ENCODE results near the gene DLGAP4. TPM values are rescaled to one million over a fixed set of nuclear protein-coding genes. Genes with fewer than 3 reads are reported as not detected.

Gene DLGAP4
- polyA plus RNA-seq, 1 donor (not counting 4 experiments of a cell fraction or from before 2014, with no cell fraction given) = 9.6 TPM

DNA sequence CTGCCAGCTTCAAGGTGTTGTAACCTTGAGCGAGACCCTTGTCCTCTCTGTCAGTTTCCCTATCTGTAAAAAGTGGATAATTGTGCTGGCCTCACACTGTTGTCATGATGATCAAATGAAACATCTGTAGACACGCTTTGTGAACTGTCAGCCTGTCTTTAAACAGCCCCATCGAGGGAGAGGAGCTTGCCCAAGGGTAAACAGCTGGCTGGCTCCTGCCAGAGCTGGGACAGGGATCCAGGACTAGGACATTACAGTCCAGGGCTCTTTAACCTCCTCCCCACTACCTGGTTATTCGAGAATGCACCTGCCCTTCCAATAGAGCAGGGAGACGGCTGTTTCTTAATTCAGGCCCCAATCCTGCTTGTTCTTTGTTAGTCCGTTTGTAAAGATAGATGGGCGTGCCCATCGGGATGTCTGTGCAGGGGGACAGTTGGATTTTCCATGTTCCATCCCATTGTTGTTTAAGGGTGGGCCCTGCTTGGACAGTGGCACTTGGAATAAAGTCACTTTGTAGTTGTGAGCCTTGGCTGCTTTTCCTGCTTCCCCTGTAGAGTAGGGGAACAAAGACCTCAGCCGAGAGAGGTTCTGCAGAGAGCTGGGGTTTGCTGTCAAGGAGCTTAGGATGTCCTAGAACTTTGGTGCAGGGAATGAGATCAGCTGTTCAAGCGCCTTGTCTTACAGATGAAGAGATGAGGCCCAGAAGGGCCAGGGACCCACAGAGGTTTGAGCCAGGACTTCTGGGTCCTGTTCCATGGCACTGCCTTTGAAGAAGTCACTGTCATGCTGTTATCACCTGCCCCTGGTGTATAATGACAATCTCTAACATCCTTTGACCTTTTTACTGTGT, 157.3 kb downstream of the DLGAP4 start:
- FAIRE-seq (no peak), DNase-seq (ENCODE audit: low read depth, low spot score) (no peak)
- dilution Hi-C loops (cut with MboI; ENCODE audit: extremely low pct_ligation_motif_present, low sequenced_read_pairs) = no loop called here
- Histone ChIP-seq H3K9me3 (ENCODE audit: control insufficient read depth, low read depth, low read length) (no peaks in the 10 kb centered on the region), H3K27me3 (ENCODE audit: control insufficient read depth, extremely low read depth, insufficient read depth, low read length) (no peaks in the 10 kb centered on the region), H2AFZ (ENCODE audit: control insufficient read depth, low read length) (no peak overlapping the region), H3K36me3 (ENCODE audit: control insufficient read depth in 2 of 2, extremely low read depth in 1 of 2, insufficient read depth in 2 of 2, low read length in 2 of 2) (peaks cover 0 to 8% of the 10 kb centered on the region in 2 experiments), H4K20me1 (ENCODE audit: control insufficient read depth, extremely low read depth, insufficient read depth, low read length) (peaks cover 19% of the 10 kb centered on the region), H3K9ac (ENCODE audit: control insufficient read depth, extremely low read depth, insufficient read depth, low read length) (peak overlapping the region; percentile 88), H3K79me2 (ENCODE audit: control insufficient read depth, insufficient read depth, low read length) (peaks cover 48% of the 10 kb centered on the region), H3K27ac (ENCODE audit: control insufficient read depth, insufficient read depth, low read length) (no peak overlapping the region), H3K4me2 (ENCODE audit: control insufficient read depth, extremely low read depth, insufficient read depth, low read depth, low read length) (peak overlapping the region; percentile 88), H3K9me1 (ENCODE audit: control insufficient read depth, extremely low read depth, insufficient read depth, low read length) (peaks cover 15% of the 10 kb centered on the region), H3K4me1 (ENCODE audit: control insufficient read depth, extremely low read depth, insufficient read depth, low read length) (peaks cover 60% of the 10 kb centered on the region), H3K4me3 (ENCODE audit: control insufficient read depth in 2 of 3, extremely low read depth in 1 of 3, insufficient read depth in 2 of 3, low read depth in 1 of 3, low read length in 3 of 3) (peak overlapping the region; percentile 77 to 83 (median 79))
- TF ChIP-seq, protein P1, sequence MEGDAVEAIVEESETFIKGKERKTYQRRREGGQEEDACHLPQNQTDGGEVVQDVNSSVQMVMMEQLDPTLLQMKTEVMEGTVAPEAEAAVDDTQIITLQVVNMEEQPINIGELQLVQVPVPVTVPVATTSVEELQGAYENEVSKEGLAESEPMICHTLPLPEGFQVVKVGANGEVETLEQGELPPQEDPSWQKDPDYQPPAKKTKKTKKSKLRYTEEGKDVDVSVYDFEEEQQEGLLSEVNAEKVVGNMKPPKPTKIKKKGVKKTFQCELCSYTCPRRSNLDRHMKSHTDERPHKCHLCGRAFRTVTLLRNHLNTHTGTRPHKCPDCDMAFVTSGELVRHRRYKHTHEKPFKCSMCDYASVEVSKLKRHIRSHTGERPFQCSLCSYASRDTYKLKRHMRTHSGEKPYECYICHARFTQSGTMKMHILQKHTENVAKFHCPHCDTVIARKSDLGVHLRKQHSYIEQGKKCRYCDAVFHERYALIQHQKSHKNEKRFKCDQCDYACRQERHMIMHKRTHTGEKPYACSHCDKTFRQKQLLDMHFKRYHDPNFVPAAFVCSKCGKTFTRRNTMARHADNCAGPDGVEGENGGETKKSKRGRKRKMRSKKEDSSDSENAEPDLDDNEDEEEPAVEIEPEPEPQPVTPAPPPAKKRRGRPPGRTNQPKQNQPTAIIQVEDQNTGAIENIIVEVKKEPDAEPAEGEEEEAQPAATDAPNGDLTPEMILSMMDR (optimal IDR thresholded peaks at IDR 0.05 in 1 of 3, IDR thresholded peaks at IDR 0.05 in 1 of 3, conservative IDR thresholded peaks at IDR 0.05 in 1 of 3; ENCODE audit: extremely low read depth in 1 of 3, insufficient read depth in 2 of 3, low read length in 3 of 3) = no peak
- no peak for TF ChIP-seq EZH2 (IDR thresholded peaks at IDR 0.05; ENCODE audit: low read length)

DNA sequence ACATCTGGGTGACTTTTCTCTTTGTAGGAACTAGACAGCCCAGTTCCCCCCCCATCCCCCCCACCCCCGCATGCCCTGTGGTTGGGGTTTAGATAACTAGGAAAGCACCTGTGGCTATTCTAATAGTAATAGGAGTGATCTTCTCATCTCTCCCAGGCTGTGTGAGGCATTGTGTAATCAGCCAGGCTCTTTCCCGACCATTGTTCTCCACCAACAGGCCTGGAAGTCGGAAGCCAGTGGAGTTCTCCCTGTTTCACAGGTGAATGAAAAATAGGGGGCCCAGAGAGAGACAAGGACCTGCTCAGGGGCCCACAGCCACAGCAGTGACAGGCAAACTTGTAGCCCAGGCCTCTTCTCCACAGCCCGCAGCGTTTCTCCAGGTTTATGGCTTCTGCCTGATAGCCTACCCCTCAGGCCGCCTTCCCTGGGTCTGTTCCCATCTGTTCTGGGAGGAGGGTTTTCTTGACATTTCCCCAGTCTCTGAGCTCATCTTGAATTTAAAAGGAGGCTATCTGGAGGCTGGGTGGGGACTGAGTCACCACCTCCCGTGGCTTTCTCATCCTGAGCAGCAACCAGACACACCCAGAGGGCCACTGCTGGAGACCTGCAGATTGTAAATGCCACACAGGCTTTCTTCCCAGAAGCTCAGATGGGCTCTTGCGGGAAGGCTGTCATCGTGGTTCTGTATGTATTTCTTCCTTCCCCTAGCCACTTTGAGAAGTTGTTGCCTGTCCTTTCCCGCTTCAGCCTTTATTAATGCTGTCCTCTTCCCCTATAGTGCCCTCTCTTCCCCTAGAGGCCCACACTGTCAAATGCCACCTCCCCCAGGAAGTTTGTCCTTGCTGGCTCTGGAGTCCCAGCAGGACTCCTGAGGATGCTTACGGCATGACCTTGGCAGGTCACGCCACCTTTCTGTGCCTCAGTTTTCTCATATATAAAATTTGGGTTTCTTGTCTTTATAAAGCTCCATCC, 159.3 kb downstream of the DLGAP4 start:
- H3K9me1 ChIP-seq (ENCODE audit: control insufficient read depth, extremely low read depth, insufficient read depth, low read length) = peaks cover 17% of the 10 kb centered on the region
- H2AFZ ChIP-seq (ENCODE audit: control insufficient read depth, low read length) = no peak overlapping the region
- peak overlapping the region; percentile 42 for H3K4me2 ChIP-seq (ENCODE audit: control insufficient read depth, extremely low read depth, insufficient read depth, low read depth, low read length)
- H3K4me3 ChIP-seq (ENCODE audit: control insufficient read depth in 2 of 3, extremely low read depth in 1 of 3, insufficient read depth in 2 of 3, low read depth in 1 of 3, low read length in 3 of 3) = peak overlapping the region in 1 of 3 experiments; percentile 23
- H3K27ac ChIP-seq (ENCODE audit: control insufficient read depth, insufficient read depth, low read length) = peak overlapping the region; percentile 90
- FAIRE-seq (peak; percentile 59), DNase-seq (ENCODE audit: low read depth, low spot score) (peak; percentile 54)
- peaks cover 22% of the 10 kb centered on the region for H4K20me1 ChIP-seq (ENCODE audit: control insufficient read depth, extremely low read depth, insufficient read depth, low read length)
- H3K4me1 ChIP-seq (ENCODE audit: control insufficient read depth, extremely low read depth, insufficient read depth, low read length) = peaks cover 58% of the 10 kb centered on the region
- H3K27me3 ChIP-seq (ENCODE audit: control insufficient read depth, extremely low read depth, insufficient read depth, low read length) = no peaks in the 10 kb centered on the region
- H3K9ac ChIP-seq (ENCODE audit: control insufficient read depth, extremely low read depth, insufficient read depth, low read length) = peak overlapping the region; percentile 74
- TF ChIP-seq, protein P1 (optimal IDR thresholded peaks at IDR 0.05 in 1 of 3, IDR thresholded peaks at IDR 0.05 in 1 of 3, conservative IDR thresholded peaks at IDR 0.05 in 1 of 3; ENCODE audit: extremely low read depth in 1 of 3, insufficient read depth in 2 of 3, low read length in 3 of 3) = no peak
- TF ChIP-seq EZH2 (IDR thresholded peaks at IDR 0.05; ENCODE audit: low read length) = no peak
- peaks cover 1 to 13% of the 10 kb centered on the region in 2 experiments for H3K36me3 ChIP-seq (ENCODE audit: control insufficient read depth in 2 of 2, extremely low read depth in 1 of 2, insufficient read depth in 2 of 2, low read length in 2 of 2)
- dilution Hi-C loops (cut with MboI; ENCODE audit: extremely low pct_ligation_motif_present, low sequenced_read_pairs) = no loop called here
- H3K9me3 ChIP-seq (ENCODE audit: control insufficient read depth, low read depth, low read length) = no peaks in the 10 kb centered on the region
- H3K79me2 ChIP-seq (ENCODE audit: control insufficient read depth, insufficient read depth, low read length) = peaks cover 63% of the 10 kb centered on the region
